Raji (cell line): ENCODE results near the gene MYH7B.

Experiments used
- POLR2A ChIP-seq: IDR thresholded peaks from 2 replicates; pipeline ENCODE4 v1.6.1; 2011; ENCODE audit warnings: low read depth, low read length, control low read depth; ENCODE audit not compliant: insufficient read depth

The MYH7B gene

GRCh38 chr20:34990661-34991214 lies 35.1 kb downstream of the MYH7B start:
- no peak for TF ChIP-seq POLR2A

- TF ChIP-seq POLR2A: no peak
These were observed 37.2 kb downstream of the MYH7B start for GRCh38 chr20:34992751-34993417.

- no peak for TF ChIP-seq POLR2A
These were observed 38.4 kb downstream of the MYH7B start for GRCh38 chr20:34993941-34994508.

DNA sequence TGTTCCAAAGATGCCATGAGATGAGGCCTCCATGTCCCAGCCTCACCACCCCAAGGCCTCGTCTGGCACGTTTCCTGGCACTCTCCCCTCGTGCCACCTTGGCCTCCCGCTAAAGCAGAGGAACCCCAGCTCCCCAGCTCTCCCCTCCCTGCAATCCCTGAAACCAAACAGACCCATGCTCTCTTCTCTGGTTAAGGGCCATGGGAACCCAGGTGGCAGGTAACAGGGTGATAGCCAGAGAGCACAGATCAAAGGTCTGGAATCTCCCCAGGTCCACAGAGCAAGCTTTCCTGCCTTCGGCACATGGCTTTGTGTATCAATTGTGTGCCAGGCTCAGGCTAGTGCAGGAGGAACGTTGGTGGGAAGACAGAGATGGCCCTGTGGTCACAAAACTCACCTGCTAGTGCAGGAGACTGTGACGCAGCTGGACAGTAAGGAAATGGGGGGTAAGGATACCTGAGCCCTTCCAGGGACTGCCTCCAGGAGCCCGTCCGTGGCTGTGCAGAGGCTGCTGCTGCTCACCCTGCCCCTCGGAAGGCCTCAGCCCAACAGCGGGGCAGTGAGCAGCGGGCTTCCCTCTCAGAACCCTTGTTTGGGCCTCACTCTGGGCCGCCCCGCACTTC lies 39.0 kb downstream of the MYH7B start:
- no peak for TF ChIP-seq POLR2A

- no peak for TF ChIP-seq POLR2A
These were observed 39.5 kb downstream of the MYH7B start for GRCh38 chr20:34995192-34995591.

DNA sequence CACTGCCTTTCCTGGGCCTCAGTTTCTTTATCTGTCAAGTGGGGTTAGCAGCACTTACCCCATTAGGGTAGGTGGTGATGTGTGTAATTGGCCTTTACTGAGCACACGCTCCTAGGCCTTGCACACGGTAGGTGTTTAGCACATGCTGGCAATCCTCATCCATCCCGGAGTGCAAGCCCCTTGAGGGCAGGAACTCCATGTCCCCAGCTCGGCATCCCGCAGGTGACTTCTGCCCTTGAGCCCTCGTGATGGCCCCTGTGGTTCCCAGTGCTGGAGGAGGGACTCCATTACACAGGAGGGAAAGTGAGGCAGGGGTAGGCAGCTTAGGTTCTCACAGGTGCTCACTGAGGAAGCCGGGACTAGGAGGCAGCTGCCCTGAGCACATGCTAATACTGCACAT lies 40.0 kb downstream of the MYH7B start:
- no peak for TF ChIP-seq POLR2A

GRCh38 chr20:34996243-34997028 lies 40.8 kb downstream of the MYH7B start:
- no peak for TF ChIP-seq POLR2A

GRCh38 chr20:34997131-34997561 lies 41.5 kb downstream of the MYH7B start:
- TF ChIP-seq POLR2A: no peak

GRCh38 chr20:34997774-34998173 lies 42.1 kb downstream of the MYH7B start:
- TF ChIP-seq POLR2A: no peak

- TF ChIP-seq POLR2A: no peak
These were observed 42.8 kb downstream of the MYH7B start for GRCh38 chr20:34998331-34998950.

GRCh38 chr20:34999021-34999451 lies 43.4 kb downstream of the MYH7B start:
- no peak for TF ChIP-seq POLR2A

- no peak for TF ChIP-seq POLR2A
These were observed 44.1 kb downstream of the MYH7B start for GRCh38 chr20:34999782-35000181.

DNA sequence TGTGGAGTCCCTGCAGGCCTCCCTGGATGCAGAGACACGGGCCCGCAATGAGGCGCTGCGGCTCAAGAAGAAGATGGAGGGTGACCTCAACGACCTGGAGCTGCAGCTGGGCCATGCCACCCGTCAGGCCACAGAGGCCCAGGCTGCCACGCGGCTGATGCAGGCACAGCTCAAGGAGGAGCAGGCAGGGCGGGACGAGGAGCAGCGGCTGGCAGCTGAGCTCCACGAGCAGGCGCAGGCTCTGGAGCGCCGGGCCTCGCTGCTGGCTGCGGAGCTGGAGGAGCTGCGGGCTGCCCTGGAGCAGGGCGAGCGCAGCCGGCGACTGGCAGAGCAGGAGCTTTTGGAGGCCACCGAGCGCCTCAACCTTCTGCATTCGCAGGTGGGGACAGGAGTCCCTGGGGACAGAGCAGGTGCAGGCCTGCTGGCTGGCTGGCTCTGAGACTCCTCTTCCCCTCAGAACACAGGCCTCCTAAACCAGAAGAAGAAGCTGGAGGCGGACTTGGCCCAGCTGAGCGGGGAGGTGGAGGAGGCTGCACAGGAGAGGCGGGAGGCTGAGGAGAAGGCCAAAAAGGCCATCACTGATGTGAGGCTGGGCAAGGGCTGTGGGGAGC lies 44.7 kb downstream of the MYH7B start:
- no peak for TF ChIP-seq POLR2A

DNA sequence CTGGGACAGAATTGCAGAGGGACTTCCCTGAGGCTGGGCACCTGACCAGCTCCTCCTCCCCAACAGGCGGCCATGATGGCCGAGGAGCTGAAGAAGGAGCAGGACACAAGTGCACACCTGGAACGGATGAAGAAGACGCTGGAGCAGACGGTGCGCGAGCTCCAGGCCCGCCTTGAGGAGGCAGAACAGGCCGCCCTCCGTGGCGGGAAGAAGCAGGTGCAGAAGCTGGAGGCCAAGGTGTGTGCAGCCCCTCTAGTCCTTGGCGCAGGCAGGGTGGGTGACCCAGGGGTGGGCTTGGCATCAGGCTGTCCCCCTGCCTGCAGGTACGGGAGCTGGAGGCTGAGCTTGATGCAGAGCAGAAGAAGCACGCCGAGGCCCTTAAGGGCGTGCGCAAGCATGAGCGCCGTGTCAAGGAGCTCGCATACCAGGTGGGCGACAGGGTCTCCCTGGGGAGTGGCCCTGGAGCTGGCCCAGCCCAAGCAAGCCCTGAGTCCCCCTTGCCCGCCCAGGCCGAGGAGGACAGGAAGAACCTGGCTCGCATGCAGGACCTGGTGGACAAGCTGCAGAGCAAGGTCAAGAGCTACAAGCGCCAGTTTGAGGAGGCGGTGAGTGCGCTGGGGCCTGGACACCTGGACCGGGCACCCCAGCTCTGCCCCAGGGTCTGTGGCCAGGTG lies 45.4 kb downstream of the MYH7B start:
- TF ChIP-seq POLR2A: no peak
